Dedifferentiated amniotic fluid mesenchymal stem cell (primary cell): Measurements from ENCODE around the gene NECTIN1.
"Not testable (repeated sequence)": the region's sequence is repeated elsewhere in the genome, so short reads cannot be mapped to it uniquely, and the experiment has no call there.

Source experiments
- DNase-seq: peaks from one replicate; pipeline ENCODE4 v3.0.0-alpha.2; 2016; ENCODE audit errors: extremely low spot score

NECTIN1 gene

DNA sequence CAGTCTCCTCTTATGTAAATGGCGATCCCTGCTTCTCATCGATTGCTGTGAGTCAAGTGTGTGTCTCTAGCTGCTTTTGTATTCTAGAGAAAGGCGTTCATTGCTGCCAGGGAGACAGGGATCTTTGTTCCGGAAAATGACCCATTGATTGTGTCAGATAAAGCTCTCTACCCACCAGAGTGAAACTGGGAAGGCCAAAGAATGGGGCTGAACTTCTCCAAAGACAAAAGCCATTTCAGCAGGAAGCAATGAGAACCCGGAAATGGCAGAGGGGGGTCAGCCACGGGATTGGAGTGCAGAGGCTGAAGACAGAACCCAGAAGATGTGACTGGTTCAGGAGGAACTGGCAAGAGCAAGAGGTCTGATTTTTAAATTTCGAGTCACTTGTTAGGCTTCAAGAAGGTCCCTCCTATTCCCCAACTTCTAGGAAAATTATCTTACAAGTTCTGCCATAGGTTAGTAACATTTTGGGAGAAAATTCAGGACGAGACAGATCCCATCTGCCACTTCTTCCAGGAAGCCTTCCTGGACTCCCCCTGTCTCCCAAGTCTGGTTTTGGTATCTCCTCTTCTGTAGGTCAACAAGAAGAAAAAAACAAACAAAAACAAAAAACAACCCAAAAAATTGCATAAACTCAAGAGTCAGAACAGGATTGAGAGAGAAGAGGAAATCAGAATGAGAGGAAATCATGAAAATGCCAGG lies 110.6 kb downstream of the NECTIN1 start:
- no peak for DNase-seq

DNA sequence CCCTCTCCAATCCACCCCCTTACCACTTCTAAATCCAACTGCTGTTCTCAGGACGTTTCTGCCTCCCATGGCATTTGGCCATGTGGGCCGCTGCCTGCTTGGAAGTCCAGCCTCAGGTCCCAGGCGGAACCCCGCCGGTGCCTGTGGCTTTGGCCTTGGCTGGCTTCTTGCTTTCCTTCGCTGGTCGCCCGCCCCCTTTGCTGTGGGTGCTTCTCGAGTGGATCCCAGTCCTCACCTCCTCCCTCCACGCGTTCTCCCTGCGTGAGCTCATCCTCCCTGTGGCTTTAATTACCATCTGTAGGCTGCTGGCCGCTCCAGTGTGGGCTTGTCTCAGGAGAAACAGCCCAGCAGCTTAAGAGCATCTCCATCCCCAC lies 111.7 kb downstream of the NECTIN1 start:
- no peak for DNase-seq

DNA sequence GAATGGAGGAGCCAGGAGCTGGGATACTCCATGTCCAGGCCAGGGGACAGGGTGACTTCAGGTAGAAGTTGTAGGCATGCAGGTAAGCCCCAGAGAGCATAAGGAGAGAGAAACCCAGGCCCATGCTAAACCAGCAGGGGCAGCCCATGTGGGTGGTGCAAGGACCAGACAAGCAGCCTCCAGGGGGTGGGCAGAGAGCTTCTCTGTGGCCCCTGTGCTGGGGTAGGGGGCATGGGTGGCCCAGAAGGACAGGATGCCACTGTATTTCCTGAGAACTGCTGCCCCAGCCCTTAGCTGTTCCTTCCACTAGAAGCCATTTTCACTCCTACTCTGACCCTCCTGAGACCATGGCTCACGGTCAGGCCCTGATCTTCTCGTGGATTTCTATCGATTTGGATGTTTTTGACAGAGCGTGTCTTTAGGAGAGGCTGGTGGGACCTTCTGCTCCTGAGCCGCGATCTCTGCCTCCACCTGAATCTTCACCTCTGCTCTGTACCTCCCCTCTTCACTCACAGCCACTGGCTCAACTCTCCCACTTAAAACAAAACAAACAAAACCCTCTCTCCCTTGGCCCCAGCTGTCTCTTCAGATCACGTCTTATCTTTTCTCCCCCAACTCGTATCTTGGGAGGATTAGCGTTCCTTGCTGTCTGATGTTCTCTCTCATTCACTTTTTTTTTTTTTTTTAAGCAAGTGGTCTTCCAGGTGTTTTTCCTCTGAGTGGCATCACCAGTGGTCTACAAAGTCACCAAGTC lies 112.2 kb downstream of the NECTIN1 start:
- no peak for DNase-seq

DNA sequence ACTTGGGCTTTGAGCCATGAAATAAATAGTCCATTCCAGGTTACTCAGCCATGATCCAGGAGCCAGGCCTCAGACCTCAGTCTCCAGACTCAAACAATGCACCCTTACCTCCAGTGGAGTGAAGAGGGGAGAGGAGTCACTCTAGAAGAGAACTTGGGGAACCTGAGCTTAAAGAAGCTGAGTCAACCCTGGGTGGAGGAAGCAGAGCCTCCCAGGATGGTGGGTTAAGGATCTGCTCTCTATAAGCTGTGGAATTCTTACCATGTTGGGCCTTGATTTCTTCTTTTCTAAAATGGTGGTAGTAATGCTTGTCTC lies 113.2 kb downstream of the NECTIN1 start:
- no peak for DNase-seq

DNA sequence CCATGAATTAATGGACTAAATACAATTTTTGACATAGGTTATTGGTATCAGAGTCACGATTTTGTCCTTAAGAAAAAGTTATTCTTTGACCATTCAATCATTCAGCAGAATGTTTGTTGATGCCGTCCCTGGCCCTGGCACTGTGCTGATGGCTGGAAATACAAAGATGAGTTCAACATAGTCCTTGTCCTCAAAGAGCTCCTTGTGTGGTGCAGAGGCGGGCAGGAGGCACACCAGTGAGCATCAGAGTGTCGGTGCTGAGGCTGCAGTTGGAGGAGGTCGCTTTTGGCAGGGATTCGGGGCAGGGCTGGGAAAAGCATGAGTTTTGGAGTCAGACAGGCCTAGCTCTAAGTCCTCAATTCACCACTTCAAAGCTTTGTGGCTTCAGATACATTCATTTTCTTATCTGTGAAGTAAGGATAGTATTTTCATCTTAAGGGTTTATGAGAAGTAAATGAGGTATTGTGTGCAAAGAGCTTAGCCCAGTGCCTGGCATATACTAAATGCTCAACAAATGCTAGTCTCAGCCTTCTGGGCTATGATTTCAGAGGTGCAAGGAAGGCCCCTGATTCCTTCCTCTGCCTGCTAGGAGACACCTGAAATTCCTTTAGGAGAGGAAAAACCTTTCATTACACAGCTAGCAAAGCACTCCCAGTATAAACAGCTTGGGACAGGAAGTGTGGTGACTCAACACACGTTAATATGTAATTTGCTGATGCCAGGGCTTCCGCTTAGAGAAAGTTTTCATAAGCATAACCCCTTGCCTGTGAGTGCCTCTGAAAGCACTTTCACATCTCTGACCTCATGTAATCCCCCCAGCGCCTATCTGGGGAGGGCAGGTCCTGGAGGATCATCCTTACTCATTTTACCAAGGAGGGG lies 113.8 kb downstream of the NECTIN1 start:
- DNase-seq = peak; percentile 22

DNA sequence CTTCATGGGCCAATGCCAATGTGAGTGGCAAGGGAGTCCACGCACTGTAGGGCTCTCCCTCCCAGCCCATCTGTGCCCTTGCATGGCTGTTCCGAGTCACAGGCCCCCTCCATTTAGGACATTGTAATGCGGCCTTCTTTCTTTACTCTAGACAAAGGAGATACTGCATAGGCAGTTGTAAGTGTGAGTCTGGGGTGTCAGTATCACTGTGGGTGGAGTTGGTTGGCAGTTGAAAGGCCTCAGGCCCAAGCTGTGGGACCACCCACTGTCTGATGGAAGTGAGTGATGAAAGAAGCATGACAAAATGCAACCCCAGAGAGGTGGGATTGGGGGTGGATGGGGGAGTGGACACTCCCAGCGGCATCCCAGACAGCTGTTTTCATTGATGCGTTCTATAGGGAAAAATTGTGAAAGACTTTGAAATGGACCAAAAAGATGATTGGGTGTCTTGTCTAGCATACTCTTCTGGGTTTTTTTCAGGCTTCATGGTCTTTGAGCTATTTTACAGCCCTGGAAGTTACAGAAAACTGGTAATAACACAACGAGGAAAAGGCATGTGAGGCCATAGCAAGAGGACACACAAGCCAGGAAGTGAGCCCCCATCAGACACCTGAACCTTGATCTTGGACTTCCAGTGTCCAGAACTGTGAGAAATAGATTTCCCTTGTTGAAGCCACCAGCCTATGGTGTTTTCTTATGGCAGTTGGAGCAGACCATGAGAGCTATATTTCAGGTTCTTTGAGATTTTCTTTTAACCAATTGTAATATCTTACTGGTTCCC lies 114.6 kb downstream of the NECTIN1 start:
- no peak for DNase-seq

DNA sequence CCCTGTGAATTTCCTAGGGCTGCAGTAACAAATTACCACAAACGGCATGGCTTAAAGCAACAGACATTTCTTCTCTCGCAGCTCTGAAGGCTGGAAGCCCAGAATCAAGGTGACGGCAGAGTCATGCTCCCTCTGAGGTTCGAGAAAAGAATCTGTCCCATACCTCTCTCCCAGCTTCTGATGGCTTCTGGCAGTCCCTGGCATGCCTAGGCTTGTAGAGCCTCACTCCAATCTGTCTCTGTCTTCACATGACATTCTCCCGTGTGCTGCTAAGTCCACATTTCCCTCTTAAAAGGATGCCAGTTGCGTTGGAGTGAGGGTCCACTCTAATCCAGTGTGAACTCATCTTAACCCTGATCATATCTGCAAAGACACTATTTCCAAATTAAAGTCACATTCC lies 116.2 kb downstream of the NECTIN1 start:
- DNase-seq = no peak

DNA sequence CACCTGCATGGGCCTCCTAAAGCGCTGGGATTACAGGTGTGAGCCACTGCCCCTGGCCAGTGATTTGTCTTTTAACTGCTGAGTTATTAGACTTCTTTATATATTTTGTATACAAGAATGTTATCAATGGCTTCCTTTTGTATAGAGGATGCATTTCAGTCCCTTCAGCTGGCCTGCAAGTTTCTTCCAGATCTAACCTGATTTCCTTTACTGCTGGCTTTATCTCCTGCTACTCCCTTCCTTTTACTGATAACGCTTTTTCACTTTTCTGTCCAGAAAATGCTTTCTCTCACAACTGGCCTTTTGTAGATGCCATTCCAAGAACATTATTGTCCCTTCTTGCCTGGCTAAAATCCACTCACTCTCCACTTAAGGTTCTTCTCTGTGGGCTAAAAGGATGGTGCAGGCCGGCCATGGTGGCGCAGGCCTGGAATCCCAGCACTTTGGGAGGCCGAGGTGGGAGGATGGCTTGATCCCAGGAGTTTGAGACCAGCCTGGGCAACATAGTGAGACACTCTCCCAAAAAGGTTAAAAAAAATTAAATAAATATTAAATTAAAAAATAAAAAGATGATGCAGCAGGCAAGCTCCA lies 118.1 kb downstream of the NECTIN1 start:
- no peak for DNase-seq

DNA sequence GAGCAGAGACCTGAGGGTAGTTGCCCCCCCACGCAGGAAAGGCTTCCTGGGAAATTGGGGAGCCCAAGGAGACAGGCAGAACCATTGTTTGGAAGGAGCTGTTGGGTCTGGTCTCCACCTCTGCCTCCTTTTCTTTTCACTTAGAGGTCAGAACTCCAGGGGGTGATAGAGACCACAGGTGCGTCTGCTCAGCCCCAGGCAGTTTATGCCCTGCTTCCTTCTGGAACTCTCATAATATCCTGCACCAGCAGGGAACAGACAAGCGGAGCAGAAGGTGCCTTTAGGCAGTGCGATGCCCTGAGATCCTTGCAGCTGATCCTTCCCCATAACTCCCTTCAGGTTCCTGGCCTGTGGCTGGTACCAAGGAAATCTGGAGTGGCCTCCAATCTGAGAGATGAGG lies 120.2 kb downstream of the NECTIN1 start:
- DNase-seq = no peak

DNA sequence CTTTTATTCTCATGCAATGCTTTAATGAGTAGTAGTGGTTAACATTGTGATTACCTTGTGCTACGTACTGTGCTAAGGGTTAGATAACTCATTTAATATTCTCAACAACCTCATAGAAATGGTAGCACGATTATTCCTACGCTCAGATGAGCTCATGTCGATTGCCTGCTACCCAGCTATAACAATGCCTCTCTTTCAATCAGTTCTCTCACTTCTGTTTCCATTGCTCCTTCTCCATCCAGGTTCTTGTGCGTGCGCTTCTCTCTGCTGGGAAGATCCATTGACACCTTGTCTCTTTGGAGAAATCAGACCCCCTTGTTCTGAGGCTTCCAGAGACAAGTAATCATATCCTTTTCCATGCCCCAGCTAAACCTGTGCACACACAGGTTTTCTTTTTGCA lies 120.8 kb downstream of the NECTIN1 start:
- DNase-seq = no peak

DNA sequence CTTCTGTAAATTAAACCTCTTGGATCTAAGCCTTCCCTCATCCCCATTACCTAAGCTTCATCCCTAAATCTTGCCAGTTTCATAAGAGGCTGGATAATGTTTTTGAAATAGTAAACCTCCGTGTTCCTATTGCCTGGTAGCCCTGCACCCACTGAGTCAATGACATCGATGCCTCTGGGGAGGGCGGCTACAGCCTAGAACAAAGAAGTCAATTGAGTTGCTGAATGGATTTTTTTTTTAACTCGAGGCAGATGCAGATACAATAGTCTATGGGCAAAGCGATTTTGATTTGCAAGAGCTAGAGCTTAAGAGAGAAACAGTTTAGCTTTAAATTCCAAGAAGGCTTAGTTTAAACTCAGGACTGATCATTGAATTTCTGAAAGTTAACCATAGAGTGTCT lies 121.3 kb downstream of the NECTIN1 start:
- no peak for DNase-seq

DNA sequence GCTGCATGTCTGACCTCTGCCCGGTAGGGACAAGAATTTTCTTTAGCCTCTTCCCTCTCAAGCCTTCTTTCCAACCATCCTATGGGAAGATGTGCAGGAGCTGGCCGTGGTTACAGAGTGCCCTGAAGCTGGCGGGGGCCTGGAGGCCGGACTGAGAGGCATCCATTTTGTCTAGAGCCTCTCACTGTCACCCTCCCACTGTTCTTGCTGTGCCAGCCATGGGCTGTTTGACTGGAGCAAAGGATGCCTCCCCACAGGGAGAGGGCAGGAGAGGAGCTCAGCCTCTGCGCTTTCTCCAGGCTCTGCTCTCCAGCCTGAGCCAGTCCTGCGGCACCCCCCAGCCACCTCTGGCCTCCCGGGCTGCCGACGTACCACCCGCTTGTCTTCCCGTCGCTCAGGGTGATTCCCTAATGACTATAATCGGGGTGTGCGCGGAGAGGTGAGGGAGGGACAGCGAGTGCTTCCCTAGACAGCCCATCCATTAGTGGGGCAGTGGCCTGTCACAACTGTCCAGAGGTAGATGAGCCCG lies 123.8 kb downstream of the NECTIN1 start:
- DNase-seq = no peak

DNA sequence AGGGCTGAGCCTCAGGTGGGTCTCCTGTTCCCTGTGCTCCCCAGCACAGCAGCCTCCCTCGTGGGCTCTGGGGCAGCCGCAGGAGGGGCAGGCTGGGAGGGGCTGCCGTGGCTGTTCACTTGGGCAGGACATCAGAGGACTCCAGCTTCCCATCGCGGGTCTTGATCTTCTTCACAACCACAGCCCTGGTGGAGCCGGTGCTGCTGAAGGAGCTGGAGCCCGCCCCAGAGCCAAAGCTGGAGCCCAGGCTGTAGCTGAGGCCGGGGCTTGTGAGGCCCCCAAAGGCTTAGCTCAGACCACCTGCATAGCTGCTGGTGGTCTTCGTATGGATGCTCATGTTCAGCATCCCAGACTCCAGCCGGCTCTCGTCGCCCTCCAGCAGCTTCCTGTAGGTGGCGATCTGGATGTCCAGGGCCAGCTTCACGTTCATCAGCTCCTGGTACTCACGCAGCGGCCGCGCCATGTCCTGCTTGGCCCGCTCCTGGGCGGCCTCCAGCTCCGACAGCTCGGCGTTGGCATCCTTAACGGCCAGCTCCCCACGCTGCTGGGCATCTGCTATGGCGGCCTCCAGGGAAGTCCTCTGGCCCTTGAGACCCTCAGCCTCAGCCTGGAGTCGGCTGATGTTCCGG lies 126.1 kb downstream of the NECTIN1 start:
- no peak for DNase-seq

DNA sequence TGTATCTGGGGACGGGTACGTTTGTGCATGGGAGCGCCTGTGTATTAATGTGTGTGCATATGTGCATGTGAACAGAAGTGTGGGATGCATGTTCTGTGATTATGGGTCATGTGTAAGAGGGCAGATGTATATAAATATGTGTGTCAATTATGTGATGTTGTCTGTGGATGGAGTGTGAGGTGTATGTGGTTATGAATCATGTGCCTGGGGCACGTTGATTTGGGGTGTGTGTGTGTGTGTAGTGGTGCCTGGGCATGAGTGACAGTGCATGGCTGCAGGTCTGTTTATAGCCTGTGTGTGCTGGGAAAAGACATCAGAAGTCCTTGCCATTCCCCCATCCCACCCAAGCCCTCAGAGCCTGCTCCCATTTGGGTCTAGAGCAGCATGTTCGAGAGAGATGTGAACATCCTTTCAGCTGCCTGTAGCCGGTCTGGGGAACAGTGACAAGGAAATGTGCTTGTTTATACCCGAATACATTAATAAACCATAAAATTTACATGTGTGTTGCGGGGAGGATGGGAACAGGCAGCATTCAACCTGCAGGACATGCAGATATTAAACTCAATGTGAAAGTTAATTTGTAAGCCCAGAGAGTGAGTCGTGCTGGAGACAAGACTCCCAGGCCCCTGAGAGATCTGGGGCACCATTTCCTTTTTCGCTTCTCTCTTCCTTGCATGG lies 129.0 kb downstream of the NECTIN1 start:
- DNase-seq = no peak

DNA sequence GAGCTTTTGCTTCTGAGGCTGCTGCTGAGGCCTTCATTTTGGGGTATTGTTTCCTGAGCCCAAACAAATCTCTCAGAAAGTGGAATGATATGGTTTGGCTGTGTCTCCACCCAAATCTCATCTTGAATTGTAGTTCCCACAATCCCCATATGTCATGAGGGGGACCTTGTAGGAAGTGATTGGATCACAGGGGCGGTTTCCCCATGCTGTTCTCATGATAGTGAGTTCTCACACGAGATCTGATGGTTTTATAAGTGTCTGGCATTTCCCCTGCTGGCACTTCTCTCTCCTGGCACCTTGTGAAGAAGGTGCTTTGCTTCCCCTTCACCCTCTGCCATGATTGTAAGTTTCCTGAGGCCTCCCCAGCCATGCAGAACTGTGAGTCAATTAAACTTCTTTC lies 133.1 kb downstream of the NECTIN1 start:
- not testable (repeated sequence) for DNase-seq

DNA sequence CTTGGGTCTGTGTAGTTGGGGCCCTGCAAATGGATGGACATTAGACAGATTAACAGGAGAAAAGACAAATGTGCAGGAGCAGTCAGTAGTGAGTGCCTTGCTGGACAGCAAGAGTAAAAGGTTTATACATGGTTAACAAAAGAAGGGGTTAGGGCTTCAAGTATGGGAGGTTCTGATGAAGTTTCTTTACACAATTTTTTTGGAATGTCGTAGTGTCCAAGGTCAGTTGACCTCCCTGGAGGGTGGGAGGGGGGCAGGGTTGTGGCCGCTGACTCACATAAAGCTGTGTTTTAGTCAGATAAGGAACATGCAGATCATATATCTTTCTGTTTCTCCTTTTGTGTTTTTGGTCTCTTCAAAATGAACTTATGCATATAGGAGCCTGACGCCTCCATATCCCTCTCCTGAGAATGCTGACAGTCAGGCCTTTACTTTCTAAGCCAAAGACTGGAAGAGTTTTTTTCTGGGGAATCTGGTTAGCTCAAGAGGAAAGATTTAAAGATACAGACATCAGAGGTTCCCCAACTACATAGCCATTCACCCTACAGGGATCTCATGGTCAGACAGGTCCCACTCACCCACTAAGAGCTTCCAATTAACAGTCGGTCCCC lies 134.3 kb downstream of the NECTIN1 start:
- DNase-seq = no peak

DNA sequence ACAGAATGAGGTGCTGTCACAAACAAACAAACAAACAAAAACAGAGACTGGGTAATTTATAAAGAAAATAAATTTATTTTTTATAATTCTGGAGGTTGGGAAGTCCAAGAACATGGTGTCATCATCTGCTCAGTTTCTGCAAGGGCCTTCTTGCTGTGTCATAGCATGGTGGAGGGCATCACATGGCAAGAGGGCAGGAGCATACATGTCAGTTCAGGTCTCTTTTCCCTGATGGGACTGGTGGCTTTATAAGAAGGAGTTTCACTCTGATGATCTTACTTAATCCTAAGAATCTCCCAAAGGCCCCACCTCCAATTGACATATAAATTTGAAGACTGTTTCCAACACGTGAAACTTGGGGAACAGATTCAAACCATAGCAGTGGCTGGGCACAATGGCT lies 135.7 kb downstream of the NECTIN1 start:
- DNase-seq = no peak

DNA sequence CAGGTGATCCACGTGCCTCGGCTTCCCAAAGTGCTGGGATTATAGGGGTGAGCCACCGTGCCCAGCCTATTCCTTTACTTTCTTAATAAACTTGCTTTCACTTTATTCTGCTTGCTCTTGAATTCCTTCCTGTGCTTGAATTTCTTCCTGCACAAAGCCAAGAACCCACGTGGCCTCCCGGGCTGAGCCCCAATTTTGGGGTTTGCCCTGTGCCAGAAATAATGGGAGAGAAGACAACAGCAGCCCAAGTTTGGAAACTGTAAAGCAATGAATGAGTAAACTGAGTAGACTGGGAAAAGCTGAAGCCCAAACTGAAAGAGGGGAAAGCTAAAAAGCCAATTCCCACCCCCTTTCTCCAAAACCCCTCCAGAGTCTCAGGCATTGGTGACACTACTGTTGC lies 136.4 kb downstream of the NECTIN1 start:
- DNase-seq = no peak

DNA sequence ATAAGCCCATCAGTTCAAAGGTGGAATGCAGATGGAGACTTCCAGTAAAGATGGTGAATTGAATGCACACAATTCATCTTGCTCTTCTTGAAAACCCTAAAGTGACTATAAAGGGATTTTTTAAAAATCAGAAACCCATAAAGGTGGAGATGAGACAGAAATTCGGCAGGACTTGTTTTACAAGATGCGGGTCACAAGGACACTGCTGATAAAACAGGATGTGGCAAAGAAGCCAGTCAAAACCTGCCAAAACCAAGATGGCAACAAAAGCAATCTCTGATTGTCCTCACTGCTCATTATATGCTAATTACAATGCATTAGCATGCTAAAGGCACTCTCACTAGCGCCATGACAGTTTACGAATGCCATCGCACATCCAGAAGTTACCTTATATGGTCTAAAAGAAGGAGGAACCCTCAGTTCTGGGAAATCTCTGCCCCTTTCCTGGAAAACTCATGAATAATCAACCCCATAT lies 137.1 kb downstream of the NECTIN1 start:
- DNase-seq = no peak
